Measurements from ENCODE around the gene SARM1.

Gene SARM1

DNA sequence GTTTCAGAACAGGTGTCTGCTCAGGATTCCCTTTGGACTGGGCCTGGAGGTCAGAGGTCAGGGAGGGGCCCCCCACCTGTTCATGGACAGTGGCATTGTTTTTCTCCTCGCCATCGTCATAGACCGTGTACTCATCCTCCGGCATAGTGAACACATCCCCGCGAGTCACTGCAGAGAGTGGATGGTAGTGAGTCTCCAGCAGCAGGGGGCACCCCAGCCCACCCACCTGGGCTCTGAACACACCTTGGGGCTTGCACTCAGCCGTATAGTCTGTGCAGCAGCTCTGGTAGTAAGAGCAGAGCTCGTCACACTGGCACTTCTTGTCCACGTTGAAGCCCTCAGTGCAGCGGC is 1.8 kb upstream of the SARM1 start:
- no peak for DNase-seq

DNA sequence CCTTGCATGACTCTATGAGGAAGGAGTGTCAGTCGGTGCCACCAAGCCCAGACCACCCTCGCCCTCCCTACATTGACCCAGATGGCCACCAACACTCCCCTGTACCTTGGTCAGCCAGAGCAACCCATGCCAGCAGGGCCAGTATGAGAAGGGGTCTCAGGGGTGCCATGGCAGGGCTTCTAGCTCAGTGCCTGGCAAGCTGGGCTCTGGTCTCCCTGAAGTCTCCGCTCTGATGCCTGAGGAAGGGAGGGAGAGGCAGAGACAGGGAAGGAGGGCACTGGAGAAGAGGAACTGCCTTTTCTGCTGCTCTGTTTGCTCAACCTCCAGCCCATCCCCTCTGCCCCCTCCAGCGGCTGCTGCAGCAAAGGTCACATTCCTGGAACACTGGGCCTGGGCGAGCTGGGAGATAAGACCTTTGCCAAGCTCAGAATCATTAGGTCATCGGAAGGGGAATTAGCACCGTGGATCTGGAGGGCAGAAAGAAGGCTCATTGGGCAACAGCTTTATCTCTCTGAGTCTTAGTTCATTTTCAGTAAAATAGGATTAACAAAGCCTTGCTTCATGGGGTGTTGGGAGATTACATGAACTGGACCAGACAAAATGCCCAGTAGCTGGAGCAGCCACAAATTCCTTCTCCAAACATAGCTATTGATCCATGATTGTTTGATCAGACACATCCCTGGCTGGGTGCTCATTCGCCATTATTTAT is 1.3 kb upstream of the SARM1 start, which contains the start of gene VTN:
TSS of gene VTN (minus strand) at position 273 of the 709 bp plus-strand sequence. CDS start at position 169, 104 bp downstream.
- no peak for DNase-seq

DNA sequence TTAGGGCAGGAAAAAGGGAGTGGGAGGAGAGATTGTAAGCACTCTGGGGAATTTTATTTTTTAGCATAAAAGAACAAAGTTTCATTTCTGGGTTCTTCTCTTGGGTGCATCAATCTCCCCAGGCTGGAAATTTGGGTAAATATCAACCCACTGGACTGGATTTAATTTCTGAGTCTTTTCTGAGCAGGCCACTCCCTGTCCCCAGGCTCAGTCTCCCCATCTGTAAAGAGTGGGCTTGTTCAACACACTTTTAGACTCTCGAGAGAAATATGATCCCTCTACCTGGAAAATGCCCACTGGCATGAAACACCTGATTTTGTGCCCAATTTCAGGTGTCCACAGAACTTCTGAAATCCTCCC is 770 bp upstream of the SARM1 start:
- DNase-seq = peak in 1 of 2 donors; percentile 7

DNA sequence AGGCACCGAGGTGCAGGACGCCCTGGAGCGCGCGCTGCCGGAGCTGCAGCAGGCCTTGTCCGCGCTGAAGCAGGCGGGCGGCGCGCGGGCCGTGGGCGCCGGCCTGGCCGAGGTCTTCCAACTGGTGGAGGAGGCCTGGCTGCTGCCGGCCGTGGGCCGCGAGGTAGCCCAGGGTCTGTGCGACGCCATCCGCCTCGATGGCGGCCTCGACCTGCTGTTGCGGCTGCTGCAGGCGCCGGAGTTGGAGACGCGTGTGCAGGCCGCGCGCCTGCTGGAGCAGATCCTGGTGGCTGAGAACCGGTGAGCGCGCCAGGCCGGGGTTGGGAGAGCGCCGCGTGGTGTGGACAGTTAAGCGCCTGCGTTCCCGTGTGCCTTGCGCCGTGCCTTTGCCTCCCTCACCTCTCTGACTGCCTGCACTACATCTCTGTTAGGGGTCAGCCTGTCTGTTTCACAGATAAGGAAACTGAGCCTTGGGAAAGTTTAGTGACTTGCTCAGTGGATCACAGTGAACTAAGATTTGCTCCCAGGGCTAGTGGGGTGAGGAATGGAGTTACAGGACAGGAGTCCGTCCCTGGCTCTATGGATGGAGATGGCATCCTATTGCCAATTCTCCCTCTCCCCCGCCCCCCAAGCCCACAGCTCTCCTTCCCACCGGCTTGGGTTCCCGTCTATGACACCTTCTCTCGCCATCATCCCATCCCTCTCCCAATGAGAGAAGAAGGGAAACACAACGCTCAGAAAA is 880 bp downstream of the SARM1 start:
- no peak for DNase-seq

DNA sequence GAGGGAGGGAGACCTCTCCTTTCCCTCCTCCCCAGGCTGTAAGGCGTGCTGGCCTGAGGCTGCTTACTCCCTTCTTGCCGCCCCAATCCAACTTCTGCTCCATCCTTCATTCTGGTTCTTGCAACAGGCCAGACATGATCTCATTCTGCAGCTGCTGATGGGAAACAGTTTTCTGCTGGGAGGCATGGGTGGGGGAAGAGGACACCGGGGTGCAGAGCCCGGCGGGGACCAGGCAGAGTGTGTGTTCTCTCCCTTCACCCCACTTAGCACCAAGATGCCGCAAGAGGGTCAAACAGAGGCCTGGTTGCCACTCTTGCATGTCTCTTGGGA is 1.4 kb downstream of the SARM1 start:
- no peak for DNase-seq

DNA sequence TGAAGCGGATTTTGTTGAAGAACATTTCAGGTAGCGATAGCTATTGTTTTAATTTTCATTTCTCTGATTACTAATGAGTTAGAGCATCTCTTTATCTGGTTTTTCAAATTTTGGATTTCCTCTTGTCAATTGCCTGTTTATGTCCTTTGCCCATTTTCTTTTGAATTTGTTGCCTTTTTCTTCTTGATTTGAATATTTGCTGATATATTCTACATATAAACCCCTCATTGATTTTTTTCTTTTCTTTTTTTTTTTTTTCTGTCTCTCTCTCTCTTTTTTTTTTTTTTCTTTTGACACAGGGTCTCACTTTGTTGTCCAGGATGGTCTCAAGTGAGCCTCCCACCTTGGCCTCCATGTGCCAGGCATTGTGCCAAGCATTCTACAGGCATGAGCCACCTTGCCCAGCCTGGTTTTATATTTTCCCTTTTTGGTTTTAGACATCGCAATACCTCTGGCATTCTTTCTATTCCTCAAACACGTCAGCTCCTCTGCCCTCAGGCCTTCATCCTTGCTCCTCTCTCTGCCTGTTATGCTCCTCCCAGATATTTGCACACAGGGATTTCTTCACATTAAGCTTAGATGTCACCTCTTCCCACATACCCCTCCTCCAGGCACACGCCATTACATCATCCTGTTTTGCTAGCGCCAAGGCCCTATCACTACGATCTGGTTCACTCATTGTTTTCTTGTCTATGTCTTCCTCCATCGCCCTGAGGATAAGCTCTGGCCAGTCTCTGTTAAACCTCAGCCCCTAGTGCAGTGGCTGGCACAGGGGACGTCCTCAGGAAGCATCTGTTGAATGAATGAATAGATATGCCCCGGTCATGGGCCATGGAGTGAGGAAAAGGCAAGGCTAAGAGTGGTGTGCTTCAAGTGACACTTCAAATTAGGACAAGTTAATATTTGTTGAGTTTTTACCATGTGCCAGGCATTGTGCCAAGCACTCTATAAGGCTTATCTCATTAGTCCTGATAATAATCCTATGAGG is 8.6 kb downstream of the SARM1 start:
- DNase-seq = no peak

DNA sequence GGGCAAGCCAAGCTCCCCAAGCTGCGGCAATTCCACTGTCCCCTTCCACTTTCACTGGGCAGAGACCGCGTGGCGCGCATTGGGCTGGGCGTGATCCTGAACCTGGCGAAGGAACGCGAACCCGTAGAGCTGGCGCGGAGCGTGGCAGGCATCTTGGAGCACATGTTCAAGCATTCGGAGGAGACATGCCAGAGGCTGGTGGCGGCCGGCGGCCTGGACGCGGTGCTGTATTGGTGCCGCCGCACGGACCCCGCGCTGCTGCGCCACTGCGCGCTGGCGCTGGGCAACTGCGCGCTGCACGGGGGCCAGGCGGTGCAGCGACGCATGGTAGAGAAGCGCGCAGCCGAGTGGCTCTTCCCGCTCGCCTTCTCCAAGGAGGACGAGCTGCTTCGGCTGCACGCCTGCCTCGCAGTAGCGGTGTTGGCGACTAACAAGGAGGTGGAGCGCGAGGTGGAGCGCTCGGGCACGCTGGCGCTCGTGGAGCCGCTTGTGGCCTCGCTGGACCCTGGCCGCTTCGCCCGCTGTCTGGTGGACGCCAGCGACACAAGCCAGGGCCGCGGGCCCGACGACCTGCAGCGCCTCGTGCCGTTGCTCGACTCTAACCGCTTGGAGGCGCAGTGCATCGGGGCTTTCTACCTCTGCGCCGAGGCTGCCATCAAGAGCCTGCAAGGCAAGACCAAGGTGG is 9.8 kb downstream of the SARM1 start:
- peak in 1 of 2 donors; percentile 8 for DNase-seq

DNA sequence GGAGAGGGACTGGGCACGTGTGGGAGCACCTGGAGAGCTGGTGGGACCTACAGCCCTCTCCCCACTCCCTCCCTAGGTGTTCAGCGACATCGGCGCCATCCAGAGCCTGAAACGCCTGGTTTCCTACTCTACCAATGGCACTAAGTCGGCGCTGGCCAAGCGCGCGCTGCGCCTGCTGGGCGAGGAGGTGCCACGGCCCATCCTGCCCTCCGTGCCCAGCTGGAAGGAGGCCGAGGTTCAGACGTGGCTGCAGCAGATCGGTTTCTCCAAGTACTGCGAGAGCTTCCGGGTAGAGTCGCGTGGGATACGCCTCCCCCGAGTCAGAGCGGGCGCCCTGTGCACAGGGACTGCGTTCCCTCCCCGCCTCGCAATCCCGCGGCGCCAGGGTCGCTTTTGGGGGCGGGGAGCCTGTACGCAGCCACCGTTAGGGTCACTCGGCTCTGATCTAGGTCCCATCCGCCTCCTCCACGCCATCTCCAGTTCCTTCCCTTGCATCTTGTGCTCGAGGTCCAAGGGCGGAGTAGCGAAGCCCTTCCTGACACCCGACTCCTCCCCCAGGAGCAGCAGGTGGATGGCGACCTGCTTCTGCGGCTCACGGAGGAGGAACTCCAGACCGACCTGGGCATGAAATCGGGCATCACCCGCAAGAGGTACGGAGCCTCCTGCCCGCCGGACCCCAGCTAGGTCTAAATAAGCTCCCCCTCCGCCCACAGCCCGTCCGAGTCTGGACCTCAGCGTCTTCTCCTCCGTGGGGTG is 13.0 kb downstream of the SARM1 start:
- DNase-seq = peak; percentile 37 to 68

DNA sequence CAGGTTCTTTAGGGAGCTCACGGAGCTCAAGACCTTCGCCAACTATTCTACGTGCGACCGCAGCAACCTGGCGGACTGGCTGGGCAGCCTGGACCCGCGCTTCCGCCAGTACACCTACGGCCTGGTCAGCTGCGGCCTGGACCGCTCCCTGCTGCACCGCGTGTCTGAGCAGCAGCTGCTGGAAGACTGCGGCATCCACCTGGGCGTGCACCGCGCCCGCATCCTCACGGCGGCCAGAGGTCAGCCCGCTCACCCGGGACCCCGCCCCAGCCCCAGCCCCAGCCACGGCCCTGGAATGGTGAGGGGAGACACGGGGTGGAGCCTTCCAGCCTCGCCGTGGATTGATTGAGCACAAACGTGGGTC is 13.5 kb downstream of the SARM1 start:
- no peak for DNase-seq

DNA sequence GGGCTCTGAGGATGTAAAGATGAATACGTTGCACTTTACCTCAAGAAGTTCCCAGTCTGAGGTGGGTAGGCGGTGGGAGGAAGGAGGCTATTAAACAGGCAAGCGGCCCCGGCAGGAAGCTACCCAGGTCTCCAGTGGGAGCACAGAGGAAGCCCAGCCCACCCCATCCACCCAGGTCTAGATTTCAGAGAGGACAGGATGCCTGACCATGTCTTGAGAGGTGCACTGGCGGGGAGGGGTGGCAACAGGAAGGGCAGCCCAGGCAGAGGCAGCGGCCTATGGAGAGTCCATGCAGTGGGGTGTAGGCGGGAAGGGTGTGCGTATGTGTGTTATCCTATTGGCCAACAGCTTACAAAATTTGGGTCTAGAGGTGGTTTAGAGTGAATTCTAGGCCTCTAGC is 13.9 kb downstream of the SARM1 start:
- DNase-seq = peak in 1 of 2 donors; percentile 8

DNA sequence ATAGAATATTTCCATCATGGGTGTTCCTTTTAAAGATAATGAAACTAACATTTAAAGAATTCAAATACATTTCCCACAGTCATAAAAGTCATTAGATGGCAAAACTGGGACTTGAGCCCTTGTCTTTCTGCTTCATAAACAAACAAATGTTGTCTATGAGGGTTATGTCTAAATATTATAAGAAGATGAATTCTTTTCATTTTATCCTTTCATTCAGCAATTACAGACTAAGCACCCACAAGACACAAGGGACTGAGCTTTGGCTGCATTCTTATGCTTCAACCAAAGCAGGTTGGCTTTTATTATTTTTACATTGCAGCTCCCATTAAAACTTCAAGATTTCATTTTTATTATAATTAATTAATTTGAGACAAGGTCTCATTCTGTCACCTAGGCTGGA is 14.9 kb downstream of the SARM1 start:
- DNase-seq = no peak

DNA sequence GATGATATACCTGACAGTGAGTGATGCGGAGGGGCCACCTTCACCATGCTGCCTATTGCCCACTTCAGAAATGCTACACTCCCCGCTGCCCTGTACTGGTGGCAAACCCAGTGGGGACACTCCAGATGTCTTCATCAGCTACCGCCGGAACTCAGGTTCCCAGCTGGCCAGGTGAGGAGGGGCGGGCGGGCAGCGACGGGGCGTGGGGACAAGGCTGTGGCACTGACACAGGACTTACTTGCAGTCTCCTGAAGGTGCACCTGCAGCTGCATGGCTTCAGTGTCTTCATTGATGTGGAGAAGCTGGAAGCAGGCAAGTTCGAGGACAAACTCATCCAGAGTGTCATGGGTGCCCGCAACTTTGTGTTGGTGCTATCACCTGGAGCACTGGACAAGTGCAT is 16.6 kb downstream of the SARM1 start:
- no peak for DNase-seq

DNA sequence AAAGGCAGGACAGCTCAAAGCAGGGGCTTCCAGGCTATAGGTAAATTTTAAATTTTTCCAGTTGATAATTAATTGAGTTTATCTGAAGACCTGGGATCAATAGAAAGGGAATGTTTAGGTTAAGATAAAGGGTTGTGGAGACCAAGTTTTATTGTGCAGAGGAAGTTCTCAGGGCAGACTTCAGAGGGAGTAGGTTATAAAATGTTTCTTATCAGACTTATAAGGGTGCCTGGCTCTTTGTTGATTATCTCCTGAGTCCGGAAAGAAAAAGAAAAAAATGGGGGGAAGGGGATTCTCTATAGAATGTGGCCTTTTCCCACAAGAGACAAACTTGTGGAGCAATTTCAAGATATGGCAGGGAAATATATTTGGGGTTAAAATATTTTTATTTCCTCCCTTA is 18.6 kb downstream of the SARM1 start:
- DNase-seq = no peak

DNA sequence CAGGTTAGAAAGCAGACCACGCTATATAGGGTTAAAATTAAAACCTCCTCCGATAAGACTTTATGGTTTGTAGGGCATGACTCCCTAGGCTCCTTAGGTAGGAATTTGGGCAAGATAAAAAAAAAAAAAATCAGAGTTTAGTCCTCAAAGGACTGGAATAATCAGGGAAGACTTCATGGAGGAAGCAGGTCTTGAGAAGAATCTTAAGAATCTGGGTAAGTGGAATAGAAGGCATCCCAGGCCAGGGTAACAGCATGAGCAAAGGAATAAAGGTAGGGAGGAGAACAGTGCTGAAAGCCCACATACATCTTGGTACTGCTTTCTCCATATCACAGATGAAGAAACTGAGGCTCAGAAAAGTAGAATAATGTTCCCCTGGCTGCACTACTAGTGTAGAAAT is 19.1 kb downstream of the SARM1 start:
- DNase-seq = no peak

DNA sequence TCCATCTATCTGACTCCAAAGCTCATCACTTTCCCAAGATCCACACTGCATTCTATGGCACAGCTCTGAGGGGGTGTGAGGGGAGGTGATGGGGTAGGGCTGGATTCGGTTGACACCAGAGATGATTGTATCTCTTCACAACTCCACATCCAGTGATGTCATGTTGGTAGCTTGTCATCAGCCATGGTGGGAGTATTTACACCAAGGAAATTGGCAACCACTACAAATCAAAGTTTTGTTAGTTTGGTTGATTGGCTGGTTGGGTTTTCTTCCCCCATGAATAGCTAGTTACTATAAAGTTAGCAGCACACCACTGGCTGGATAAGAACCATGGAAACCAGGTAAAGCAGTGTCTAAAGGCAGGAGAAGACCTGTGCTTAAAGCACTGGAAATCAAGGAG is 19.5 kb downstream of the SARM1 start:
- no peak for DNase-seq

DNA sequence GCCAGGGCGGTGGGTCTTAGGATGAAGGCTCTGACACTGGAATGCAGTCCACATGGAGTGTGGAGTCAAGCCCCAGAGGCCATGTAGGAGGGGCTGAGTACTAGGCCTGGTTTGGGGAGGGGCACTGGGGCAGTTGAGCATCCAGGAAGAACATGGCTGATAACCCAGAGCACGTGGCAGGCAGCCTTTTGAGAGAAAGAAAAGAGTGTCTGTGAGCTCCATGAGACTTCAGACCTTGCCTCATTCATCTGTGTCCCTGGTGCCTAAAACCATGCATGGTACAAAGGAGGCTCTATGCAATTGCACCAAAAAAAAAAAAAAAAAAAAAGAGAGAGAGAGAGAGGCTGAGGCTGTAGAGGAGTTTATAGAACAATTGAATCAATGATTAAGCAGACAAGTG is 19.9 kb downstream of the SARM1 start:
- no peak for DNase-seq

DNA sequence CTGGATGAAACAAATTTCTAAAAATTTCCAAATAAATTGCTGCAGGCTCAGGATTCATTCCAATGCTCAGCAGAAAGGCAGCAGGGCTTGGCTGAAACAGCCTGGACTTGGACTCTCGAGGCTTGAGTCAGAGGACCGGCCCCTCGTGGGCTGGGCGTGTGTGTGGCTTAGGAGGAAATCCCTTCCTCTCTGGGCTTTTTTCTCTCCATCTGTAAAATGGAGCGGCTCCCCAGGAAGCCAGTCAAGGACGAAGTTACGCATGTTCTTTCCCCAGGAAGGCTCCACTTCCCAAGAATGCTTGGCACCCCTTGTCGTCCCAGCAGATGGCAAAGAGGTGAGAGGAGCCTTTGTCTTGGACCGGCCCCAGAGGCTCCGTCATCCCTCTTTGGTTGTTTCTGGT is 21.0 kb downstream of the SARM1 start:
- no peak for DNase-seq

DNA sequence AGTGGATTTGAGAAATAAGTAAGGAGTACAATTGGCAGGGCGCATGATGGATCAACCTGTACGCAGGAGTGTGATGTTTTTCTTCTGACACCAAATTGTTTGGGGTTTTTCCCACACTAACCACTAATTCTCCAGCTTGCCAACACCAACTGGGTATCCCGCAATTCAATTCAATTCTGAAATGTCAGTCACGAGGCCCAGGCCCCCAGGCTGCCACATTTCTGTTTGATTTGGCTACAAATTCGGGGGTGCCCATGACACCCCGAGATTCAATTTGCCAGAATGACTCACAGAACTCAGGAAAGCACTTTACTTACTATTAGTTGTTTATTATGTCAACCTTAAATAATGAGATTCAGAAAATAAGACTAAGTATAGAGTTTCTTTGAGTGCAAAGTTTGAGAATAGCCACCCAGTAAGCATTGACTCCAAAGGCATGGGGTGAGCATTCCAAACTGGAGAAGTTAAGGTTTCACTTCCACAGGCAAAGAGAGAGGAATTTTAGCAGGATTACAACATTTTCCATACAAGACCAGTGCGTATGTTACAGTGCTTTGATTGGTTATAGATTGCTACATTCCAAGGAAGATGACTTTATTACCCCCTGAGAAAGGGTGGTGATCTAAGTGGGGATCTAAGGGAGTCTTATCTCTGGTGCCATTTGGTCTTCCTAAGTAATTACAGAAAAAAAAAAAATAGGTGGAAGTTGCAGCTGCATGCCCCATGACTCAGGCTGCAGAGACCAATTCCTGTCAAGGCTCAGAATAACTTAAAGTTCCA is 23.0 kb downstream of the SARM1 start:
- no peak for DNase-seq

DNA sequence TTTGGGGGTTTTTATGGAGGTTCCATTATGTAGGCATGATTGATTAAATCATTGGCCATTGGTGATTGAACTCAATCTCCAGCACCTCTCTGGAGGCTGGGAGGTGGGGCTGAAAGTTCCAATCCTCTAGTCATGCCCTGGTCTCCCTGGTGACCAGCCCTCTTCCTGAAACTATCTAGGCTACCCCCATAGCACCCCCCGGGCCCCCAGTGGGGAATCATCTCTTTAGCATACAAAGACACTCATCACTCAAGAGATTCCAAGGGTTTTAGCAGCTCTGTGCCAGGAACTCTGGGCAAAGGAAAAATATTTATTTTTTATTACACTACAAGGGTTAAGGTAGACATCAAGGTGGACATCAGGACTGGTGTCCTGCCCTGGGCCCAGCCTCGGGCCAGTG is 23.9 kb downstream of the SARM1 start:
- no peak for DNase-seq

DNA sequence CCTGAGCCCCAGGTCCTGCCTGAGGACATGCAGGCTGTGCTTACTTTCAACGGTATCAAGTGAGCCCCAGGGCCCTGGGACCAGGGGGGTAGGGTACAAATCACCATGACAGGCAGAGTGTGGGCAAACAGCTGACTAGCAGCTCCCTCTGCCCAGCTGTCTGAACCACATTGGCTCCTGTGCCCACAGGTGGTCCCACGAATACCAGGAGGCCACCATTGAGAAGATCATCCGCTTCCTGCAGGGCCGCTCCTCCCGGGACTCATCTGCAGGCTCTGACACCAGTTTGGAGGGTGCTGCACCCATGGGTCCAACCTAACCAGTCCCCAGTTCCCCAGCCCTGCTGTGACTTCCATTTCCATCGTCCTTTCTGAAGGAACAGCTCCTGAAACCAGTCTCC is 24.5 kb downstream of the SARM1 start:
- DNase-seq = no peak

DNA sequence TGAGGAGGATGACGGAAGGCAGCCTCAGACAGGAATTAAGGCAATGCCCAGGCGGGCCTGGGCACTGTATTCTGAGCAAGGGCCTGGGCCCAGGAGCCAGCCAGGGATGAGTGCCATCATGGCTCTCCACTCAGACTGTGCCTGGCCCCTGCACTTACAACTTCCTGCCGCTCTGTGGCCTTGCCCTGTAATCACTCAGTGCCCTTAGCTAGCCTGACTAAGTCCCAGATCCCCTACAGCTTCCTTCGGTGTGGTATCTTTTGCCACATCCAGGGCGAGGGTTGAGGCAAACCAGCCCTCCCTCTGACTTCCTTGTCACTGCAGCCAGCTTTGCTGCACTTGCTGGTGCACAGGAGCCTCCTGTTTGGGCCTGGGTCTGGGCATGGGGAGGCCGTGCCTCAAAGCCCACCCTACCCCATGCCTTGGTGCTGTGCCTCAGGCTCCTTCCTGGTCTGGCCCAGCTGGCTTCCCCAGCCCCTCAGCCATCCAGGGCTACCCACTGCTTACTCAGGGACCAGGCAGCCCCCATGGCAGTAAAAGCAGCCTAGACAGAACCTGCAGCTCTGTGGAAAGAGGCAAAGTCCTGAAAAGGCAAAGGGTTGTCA is 25.2 kb downstream of the SARM1 start:
- DNase-seq = no peak

Data from CD4-positive, alpha-beta T cell treated with Interferon alpha-2 for 1 hour (primary cell).